ENCODE results near the gene PKDCC.

Gene PKDCC

DNA sequence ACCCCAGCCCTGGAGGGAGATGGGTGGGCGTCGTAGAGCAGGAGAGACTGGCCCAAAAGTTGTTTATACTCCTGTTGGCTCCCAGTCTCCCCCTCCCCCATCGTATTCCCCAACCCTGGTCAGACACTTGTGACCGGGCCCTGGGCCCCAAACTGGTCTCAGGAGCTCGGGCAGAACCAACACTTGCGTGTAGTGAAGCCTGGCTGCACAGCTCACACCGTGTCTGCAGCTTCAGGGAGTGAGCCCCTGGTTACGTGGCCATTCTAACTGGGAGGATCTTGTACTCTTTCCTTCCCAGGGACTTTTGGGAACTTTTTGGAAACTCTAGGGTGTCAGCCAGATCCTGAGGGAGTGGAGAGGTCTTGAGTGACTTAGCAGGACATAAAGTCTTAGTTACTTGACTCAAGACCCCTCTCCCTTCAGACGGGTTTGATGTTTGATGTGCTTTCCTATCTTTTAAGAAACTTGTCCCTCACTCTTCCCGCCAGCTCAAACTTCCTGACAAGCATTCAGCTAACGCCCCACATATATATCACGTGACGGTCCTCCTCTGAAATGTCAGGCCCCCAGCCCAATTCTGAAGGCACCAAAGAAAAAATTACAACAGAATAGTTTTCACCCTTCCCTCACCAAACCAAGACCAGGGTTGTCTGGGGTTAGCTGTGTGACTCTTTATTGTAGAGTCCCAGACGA, 2.3 kb downstream of the PKDCC start:
- DNase-seq (ENCODE audit: low spot score) = no peak

DNA sequence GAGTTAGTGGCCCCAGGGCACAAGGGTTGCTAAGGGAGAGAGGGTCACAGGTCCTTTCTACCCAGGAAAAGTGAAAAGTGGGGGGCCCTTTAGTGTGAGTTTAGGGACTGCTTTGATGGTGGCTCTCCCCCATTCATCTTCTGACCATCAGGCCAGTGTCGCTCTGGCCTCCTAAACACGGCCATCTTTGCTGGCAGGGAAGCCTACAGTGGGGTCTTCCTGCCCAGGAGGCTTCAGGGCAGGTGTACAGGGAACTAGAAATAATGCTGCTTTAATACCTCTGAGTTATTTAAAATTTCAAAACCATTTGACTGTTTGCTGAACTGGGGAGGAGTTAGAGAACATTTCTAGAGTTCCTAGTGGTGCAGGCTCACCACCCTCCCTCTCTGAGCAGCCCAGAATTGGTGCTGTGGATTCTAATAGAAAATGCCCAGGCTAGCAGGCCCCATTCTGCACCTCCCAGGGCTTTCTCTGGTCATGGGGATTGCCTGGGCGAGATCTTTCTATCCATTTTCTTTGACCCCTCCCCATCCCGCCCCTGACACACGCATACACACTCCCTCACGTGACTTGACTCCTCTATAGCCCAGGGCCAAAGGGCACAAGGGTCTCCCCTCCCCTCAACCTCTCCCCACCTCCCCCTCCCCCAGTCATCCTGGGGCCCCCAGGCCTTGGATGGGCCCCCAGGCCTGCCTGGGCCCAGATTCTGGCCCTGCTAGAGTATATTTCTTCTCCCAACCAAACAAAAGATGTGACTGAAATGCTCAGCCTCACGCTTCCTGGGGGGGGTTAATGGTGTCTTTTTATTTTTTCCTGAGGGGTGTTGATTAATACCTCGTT, 3.1 kb downstream of the PKDCC start:
- DNase-seq (ENCODE audit: low spot score) = no peak

DNA sequence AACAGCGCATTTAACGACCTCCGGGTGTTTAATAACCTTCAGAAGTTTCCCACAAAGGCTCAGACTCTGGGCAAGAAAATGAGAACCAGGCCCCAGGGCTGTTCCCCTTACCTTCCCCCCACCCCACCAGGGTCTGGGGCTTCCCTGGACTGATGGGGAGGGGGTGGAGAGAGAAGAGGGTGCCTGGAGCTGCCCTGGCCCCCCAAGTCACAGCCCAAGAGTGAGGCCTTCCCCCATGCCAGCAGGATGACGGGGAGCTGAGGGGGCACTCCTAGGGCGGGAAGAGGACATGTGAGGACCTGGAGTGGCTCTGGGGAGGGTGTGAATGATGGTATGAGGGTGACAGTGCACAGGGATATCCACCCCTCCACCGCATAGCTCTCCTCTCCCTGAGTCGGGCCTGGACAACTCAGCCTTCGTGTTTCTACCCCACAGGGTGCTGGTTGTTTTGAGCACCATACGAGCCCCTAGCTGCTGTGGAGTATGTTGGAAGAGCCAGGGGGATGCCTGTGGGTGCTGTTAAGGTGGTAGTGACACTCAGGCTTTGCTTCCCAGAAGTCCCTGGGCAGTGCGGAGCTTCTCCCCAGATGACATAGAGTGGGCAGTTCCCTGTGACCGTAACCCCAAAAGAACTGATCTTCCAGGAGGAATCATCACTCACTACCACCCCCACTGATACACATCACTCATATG, 3.9 kb downstream of the PKDCC start:
- no peak for DNase-seq (ENCODE audit: low spot score)

DNA sequence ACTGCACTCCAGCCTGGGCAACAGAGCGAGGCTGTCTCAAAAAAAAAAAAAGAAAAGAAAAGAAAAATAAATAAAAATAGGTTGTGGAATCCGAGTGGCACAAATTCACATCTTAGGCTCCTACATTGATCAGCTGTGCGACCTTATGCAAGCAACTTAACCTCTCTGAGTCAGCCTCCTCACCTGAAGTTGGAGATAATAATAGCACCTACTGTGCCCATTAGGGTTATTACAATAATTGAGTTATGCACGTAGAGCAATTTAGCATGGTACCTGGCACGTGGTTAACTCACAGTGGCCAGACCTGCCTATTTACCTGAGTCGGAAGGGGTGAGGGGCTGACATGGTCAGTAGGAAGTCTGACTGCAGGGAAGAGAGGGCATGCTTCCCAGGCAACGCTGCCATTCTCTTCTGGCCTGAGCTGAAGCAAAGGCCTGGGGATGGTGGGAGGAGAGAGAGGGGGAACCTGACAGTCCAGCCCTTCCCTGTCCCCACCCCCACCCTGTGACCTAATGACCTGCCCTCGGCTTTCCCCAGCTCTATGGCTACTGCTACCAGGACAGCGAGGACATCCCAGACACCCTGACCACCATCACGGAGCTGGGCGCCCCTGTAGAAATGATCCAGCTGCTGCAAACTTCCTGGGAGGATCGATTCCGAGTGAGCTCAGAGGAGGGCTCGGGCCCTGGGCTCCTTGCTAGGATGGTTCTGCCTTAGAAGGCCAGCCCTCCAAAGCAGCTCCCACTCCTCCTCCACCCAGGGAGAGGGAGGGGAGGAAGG, 5.1 kb downstream of the PKDCC start:
- DNase-seq (ENCODE audit: low spot score) = no peak

DNA sequence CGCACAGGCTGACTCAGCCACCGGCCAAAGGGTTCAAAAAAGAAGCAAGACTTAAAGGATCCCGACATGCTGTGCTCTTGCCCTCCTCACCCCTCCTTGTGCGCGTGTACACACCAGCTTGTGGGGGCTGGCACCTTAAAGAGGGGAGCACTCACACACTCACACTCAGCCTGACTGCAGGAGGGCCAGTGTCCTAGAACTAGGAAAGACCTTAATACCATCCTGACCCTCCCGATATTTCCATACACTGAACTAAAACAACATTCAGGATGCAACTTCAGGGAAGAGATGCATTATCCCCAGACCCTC, 5.6 kb downstream of the PKDCC start:
- no peak for DNase-seq (ENCODE audit: low spot score)

DNA sequence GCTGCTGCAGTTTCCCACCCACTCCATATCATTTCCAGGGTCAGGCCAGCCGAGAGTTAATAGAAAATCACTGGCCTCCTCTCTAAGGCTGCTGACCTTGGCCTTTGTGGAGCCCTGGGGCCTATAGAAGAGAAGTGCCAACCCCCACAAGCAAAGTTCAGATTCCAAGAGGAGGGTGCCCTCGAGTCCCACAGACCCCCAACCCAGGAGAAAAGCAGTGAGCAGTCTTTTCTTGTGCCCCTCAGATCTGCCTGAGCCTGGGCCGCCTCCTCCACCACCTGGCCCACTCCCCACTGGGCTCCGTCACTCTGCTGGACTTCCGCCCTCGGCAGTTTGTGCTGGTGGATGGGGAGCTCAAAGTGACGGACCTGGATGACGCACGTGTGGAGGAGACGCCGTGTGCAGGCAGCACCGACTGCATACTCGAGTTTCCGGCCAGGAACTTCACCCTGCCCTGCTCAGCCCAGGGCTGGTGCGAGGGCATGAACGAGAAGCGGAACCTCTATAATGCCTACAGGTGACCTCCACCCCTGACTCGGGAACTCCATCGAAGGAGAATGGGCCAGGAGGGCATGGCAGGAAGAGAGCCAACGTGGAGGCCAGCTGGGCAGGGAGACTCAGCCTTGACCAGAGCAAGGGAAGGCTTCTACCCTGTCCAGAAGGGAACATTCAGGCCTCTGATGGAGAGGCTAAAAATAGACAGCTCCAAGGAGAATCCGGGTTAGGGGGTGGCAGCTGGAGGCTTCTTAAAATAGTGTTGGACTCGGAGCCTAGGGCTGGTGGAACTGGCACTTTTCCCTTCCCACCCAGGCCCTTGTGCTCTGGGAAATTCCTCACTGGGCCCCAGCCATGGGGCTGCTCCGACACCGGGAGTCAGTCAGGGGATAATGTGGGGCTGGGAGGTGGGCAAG, 6.2 kb downstream of the PKDCC start:
- DNase-seq (ENCODE audit: low spot score) = no peak

DNA sequence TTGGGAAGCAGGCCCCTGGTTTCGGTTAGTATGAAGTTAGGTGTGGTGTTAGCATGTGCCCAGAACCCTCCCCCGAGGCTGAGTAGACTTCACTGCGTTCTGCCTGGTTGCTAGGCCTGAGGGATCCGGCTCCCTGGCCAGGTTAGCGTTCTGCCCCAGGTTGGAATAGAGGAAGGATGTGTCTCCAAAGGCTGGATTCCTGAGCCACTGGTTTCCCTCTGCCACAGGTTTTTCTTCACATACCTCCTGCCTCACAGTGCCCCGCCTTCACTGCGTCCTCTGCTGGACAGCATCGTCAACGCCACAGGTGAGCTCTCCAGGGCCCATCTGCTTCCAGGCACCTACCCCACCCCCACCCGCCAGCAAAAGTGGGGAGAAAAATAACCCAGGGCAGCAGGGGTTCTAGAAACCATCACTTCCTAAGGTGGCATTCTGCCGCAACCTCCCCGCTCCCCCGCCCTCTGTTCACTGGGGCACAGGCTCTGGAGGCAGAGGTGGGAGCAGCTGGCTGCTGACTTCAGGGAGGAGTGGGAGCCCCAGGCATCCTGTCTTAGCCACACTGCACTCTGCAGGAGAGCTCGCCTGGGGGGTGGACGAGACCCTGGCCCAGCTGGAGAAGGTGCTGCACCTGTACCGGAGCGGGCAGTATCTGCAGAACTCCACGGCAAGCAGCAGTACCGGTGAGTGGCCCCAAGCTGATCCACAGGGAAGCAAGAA, 7.1 kb downstream of the PKDCC start:
- no peak for DNase-seq (ENCODE audit: low spot score)

DNA sequence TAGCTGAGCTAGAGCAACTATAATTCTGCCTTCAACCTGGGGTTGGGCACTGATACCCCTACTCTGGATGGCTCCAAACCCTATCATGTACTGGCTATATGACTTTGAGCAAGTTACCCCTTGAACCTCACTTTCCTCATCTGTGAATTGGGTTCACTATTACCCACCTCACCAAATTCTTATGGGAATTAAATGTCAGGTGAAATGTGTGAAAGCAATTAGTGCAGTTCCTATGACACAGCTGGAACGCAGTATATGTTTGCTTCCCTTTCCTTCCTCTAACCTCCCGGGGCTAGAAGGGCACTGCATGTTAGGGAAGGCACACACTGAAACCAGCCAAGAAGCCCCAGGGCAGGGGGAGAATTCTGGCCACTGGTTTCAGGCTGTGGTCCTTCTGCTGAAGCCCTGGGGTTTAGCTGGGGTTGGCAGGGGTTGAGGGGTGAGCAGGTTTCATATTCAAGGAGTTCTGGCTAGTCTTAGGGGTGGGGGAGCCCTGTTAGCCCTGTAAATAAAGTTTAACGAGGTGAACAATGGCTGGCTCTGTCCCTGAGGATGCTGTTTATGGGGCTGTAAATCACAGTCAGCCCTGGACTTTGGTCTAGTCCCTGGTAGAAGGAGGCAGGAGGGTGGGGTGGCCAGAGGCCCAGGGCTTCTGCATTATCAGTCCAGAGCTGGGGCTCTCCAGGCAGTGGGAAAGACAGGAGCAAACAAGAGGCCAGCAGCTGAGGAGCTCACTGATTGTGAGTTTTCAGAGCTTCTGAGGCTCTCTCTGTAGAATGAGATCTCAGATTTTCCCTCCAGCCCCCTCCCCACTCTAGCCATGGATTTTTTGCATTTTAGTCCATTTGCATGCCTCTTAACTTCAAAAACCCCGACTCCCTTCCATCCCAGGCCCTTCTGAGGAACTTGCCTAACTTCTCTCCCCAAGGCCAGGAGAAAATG, 8.0 kb downstream of the PKDCC start:
- no peak for DNase-seq (ENCODE audit: low spot score)

DNA sequence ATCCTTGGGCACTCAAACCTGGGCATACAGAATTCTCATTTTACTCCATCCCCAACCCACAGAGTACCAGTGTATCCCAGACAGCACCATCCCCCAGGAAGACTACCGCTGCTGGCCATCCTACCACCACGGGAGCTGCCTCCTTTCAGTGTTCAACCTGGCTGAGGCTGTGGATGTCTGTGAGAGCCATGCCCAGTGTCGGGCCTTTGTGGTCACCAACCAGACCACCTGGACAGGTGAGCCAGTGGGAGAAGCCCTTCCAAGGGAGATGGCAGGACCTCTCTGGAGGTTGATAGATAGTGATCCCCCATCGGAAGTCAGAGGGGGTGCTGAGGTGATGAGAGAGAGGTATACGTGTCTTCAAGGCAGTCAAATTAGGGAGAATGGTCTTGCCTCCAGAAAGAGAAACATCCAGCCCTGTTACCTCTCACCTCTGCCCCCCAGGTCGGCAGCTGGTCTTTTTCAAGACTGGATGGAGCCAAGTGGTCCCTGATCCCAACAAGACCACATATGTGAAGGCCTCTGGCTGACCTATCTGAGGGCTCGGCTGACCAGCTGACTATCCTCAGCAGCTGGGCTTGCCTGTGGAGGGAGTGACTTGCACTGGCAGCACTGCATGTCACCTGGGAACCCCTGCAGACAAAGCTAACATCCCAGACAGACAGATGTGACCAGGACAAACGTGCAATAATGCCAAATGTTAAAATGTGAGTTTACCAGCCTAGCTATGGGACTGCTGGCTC, 9.5 kb downstream of the PKDCC start:
- DNase-seq (ENCODE audit: low spot score) = no peak

DNA sequence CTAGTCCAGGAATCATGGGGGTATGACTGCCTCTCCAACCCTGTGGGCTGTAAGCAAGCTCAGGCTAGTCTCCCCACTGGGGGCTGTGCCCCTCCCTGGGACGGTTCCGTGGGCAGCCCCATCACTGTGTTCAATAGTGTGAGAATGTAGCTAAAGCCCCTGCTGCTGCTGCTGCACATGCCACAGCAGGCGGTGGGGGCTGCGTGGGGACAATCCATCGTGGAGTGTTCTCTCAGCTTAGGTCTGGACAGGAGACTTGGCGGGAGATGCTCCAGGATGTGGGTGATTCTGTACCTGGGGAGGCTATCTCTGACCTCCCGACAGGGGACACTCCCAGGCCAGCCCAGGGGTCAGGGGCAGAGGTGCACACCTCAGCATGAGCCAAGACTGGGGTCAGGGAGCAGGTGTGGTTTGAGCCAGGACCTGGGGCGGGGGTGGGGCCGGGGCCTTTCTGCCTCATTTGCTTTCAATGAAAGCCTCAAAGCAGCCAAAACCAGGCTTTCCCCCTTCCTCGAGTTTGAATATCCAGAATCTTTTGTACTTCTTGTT, 10.2 kb downstream of the PKDCC start:
- no peak for DNase-seq (ENCODE audit: low spot score)

DNA sequence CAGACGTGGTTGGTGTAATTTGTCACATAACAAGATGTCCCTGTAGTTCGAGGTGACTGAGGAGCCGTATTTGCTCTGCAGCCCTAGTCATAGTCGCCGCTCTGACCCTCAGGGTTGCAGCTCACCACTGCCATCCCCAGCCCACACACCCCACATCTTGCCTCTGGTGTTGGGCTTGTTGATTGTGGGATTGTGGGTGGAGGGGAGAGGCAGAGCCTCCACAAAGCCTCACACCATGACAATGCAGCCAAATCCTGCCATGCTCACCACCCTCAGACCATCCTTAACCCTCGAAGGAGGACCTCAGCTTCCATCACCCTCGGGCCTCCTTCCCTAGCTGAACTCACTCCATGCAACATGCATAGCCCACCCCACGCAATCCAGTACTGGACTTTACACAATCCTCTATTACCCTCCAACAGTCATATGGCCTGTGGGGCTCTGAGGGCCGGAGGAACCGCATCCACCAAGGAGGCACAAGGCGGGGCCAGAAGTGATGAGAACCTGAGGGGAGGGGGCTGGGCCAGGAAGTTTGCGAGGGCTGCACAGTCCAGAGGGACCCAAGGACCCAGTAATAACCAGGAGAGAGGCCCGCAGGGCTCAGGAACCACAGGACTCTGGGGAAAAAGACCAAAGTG, 11.6 kb downstream of the PKDCC start:
- no peak for DNase-seq (ENCODE audit: low spot score)

DNA sequence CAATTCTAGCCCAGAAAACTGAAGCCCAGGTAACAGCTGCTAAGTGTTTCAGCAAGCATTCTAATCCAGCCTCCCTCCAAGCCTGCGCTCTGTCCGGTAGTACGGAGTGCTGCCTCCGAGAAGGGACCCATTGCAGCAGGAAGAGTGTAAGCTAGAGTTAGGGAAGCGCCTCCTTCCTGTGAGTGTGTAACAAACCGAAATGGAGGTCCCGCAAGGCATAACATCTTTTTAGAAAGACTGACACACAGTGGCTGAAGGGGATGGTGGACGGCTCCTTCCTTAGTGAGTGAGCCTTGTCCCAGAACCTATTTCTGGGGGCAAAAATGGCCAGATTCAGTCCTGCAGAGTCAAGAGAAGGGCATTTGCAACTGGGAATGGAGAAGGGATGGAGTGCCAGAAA, 12.2 kb downstream of the PKDCC start:
- no peak for DNase-seq (ENCODE audit: low spot score)

DNA sequence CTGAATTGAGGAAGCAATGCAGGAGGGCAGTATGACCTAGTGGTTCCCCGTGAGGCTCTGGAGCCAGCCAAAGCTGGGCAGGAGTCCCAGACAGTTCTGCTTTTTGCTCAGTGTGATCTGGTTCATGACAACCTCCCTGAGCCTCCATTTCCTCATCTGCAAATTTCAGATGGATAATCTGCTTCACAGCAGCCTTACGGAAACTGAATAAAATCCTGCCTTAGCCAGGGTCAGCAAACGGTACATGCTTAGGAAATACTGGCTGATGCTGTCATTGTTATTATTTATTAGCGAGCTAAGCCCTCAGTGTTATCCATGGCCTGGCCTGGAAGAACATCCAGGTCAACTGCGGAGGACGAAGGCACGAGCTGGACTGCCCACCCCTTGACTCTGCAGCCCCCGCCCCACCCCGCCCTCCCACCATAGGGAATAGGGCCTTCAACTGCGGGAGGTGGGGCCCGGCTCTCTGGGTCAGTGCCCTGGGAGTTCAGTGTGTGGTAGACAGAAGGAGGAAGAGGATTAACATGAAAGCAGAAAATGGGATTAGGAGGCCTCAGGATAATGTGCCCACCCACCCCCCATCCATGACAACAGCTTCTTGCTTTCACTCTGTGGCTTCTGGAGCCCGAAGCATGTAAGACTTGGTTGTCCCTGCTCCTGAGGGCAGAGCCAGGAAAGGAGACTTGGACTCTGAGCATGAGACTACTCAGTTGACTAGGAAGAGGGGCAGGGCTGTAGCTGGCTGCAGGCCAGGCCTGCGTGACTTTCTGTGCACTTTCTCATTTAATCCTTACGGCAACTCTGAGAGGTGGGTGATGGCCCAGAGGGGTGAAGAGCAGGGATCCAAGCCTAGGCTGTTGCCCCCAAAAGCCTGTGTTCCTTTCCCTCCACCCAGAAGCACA, 13.1 kb downstream of the PKDCC start:
- no peak for DNase-seq (ENCODE audit: low spot score)

DNA sequence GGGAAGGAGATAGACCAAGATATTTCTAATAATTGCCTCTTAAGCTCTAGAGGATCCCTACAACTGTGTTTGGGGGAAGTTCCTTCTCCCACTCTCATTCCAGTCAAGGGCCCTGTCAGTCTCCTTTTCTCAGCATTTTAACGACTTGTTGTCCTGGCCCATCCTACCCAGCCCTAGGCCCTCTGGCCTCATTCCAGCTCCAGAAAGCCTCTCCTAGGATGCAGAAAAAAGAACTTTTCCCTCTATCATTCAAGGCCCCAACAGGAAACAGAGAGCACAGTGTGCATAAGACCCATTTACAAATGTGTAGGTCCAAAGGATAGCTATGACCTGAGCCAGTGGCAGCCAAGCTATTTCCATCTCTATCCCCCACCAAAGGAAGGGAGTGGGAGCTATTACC, 14.0 kb downstream of the PKDCC start:
- DNase-seq (ENCODE audit: low spot score) = no peak

DNA sequence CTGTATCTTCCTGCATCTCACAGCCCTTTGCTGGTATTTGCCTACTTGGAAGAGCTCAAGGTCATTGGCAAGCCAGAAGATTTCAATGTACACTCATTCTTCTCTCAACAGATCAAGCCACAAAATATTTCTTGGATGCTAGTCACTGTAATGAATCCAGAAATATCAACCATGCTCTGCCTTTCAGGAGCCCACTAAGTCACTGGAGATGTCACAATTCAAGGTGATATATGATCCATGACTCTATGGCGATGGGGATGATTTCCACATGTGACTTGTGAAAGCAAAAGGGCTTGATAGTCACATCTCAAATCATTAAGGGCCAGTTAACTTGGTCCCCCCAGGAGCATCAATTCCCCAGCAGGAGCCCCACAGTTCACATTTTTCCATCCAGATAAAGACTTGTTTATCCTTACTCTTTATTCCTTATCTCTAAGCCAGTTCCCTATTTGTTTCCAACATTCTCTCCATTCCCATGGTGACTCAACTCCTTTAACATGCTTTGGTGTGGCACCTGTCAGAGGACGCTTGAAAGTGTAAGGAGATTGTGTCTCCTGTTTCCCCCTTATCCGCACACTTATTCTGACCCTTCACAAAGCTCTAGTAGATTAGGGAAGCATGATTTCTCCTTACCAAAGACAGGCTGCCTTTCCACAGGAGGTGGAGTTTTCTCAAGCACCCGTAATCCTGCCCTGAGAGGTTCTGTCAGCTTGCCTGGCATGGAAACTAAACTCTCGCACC, 15.8 kb downstream of the PKDCC start:
- no peak for DNase-seq (ENCODE audit: low spot score)

DNA sequence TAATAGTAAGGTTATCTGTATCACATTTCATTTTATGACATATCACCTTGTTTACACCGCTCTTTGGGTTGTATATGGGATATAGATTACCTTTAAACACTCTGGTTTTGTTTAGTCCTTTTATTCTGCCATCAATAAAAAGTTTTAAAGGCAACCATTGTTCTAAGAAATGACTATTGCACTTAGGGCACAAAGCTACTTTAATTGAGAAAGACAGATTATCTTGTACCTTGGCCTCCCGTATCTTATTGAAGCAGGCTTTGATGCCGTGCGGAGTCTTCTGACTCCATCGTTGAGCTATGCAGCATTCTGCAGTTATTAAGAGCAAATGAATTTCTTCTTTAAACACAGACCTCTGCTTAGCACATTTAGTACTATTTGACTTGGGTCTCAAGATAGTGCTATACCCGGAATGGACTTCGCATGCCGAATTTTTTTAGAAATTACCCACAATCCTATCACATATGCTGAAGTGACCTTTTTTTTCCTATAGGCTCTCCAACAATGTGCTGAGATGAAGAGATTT, 16.7 kb downstream of the PKDCC start:
- DNase-seq (ENCODE audit: low spot score) = no peak

Data from CD4-positive, alpha-beta T cell treated with Interleukin-2 at 100 ng/mL for 4 hours (primary cell).